Gastrocnemius medialis (tissue), 4 donors: ENCODE measurements around the gene NFATC4.

Source experiments
- POLR2A ChIP-seq, 2 donors: fragments of 450-650 bp; IDR thresholded peaks; one replicate each; pipeline ENCODE4 v1.6.1; 2017; ENCODE audit warnings: antibody characterized with exemption in 2 of 2, mild to moderate bottlenecking in 2 of 2, moderate library complexity in 2 of 2
- TF ChIP-seq, protein P1 (sequence below), 5 experiments: fragments of 450-650 bp in 3 of 5; fragments of 200-600 bp in 2 of 5; sonication (generic) in 2 of 5; IDR thresholded peaks in 4 of 5; conservative IDR thresholded peaks in 1 of 5; 1 replicate in 4 of 5; 2 replicates in 1 of 5; pipeline ENCODE4 v1.5.1; 2016 to 2019; ENCODE audit warnings: antibody characterized with exemption in 5 of 5, mild to moderate bottlenecking in 3 of 5, moderate library complexity in 3 of 5

DNA sequence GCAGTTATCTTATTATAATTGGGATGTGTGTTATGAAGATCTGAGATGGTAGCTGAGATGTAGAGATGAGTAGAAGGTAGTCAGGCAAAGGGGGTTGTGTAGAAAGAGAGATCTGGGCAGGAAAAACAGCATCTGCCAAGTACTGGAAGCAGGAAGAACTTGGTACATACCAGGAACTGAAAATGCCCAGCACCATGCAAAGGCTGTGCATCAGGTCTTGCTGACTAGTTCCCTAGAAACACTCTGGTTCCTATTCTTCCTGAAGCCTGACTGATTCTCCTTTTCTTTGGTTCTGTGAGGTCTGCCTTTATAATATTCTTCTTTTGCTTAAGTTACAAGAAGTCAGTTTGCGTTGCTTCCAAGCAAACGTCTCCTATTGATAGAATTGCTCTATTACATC, 6.7 kb upstream of the NFATC4 start:
- TF ChIP-seq, protein P1, sequence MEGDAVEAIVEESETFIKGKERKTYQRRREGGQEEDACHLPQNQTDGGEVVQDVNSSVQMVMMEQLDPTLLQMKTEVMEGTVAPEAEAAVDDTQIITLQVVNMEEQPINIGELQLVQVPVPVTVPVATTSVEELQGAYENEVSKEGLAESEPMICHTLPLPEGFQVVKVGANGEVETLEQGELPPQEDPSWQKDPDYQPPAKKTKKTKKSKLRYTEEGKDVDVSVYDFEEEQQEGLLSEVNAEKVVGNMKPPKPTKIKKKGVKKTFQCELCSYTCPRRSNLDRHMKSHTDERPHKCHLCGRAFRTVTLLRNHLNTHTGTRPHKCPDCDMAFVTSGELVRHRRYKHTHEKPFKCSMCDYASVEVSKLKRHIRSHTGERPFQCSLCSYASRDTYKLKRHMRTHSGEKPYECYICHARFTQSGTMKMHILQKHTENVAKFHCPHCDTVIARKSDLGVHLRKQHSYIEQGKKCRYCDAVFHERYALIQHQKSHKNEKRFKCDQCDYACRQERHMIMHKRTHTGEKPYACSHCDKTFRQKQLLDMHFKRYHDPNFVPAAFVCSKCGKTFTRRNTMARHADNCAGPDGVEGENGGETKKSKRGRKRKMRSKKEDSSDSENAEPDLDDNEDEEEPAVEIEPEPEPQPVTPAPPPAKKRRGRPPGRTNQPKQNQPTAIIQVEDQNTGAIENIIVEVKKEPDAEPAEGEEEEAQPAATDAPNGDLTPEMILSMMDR (IDR thresholded peaks at IDR 0.05 in 4 of 5, conservative IDR thresholded peaks at IDR 0.05 in 1 of 5), result no peak
- no peak for TF ChIP-seq POLR2A (IDR thresholded peaks at IDR 0.05)
